Activated naive CD4-positive, alpha-beta T cell treated with anti-CD3 and anti-CD28 coated beads, Interleukin-2, amount 50 U/mL, for 24 hours (primary cell): Measurements from ENCODE around the gene EYS.
"Not testable (repeated sequence)": the region's sequence is repeated elsewhere in the genome, so short reads cannot be mapped to it uniquely, and the experiment has no call there.

Experiments used
- H3K27ac Mint-ChIP-seq: one replicate; pipeline ENCODE4 v1.8.0; 2021; ENCODE audit warnings: mild to moderate bottlenecking, mixed read lengths
- H3K27me3 Mint-ChIP-seq: one replicate; pipeline ENCODE4 v1.8.0; 2021; ENCODE audit warnings: mixed read lengths
- H3K36me3 Mint-ChIP-seq: one replicate; pipeline ENCODE4 v1.8.0; 2021; ENCODE audit warnings: mixed read lengths
- H3K4me1 Mint-ChIP-seq: one replicate; pipeline ENCODE4 v1.8.0; 2021; ENCODE audit warnings: mixed read lengths
- H3K4me3 Mint-ChIP-seq: one replicate; pipeline ENCODE4 v1.8.0; 2021; ENCODE audit warnings: mild to moderate bottlenecking, mixed read lengths
- H3K9me3 Mint-ChIP-seq: one replicate; pipeline ENCODE4 v1.8.0; 2021; ENCODE audit warnings: mixed read lengths

Gene EYS

GRCh38 chr6:65448866-65449265, 258.2 kb downstream of the EYS start:
- Mint-ChIP-seq H3K9me3 (no peaks in the 10 kb centered on the region), H3K4me3 (no peak overlapping the region), H3K36me3 (no peaks in the 10 kb centered on the region), H3K27me3 (no peaks in the 10 kb centered on the region), H3K27ac (no peak overlapping the region), H3K4me1 (no peaks in the 10 kb centered on the region)

GRCh38 chr6:65436281-65436680, 270.7 kb downstream of the EYS start:
- no peaks in the 10 kb centered on the region for H3K27me3 Mint-ChIP-seq
- no peak overlapping the region for H3K27ac Mint-ChIP-seq
- no peaks in the 10 kb centered on the region for H3K4me1 Mint-ChIP-seq
- no peak overlapping the region for H3K4me3 Mint-ChIP-seq
- no peaks in the 10 kb centered on the region for H3K36me3 Mint-ChIP-seq
- H3K9me3 Mint-ChIP-seq, result peaks cover 5% of the 10 kb centered on the region

GRCh38 chr6:65416621-65417020, 290.4 kb downstream of the EYS start:
- Mint-ChIP-seq H3K27ac (no peak overlapping the region), H3K4me3 (no peak overlapping the region), H3K4me1 (no peaks in the 10 kb centered on the region), H3K36me3 (no peaks in the 10 kb centered on the region), H3K9me3 (peaks cover 26% of the 10 kb centered on the region), H3K27me3 (no peaks in the 10 kb centered on the region)

- H3K4me3 Mint-ChIP-seq, result no peak overlapping the region
- peaks cover 22% of the 10 kb centered on the region for H3K9me3 Mint-ChIP-seq
- H3K4me1 Mint-ChIP-seq, result no peaks in the 10 kb centered on the region
- no peak overlapping the region for H3K27ac Mint-ChIP-seq
- no peaks in the 10 kb centered on the region for H3K27me3 Mint-ChIP-seq
- H3K36me3 Mint-ChIP-seq, result no peaks in the 10 kb centered on the region
Measured at GRCh38 chr6:65410309-65410708, 296.7 kb downstream of the EYS start.

- Mint-ChIP-seq H3K4me1 (no peaks in the 10 kb centered on the region), H3K36me3 (no peaks in the 10 kb centered on the region), H3K9me3 (peaks cover 14% of the 10 kb centered on the region), H3K4me3 (no peak overlapping the region), H3K27ac (no peak overlapping the region), H3K27me3 (no peaks in the 10 kb centered on the region)
Measured at GRCh38 chr6:65402564-65402963, 304.5 kb downstream of the EYS start.

GRCh38 chr6:65399355-65400084, 307.5 kb downstream of the EYS start:
- Mint-ChIP-seq H3K27me3 (no peaks in the 10 kb centered on the region), H3K9me3 (peaks cover 18% of the 10 kb centered on the region), H3K36me3 (no peaks in the 10 kb centered on the region), H3K4me3 (no peak overlapping the region), H3K27ac (no peak overlapping the region), H3K4me1 (no peaks in the 10 kb centered on the region)

- H3K36me3 Mint-ChIP-seq, result no peaks in the 10 kb centered on the region
- no peaks in the 10 kb centered on the region for H3K27me3 Mint-ChIP-seq
- H3K9me3 Mint-ChIP-seq, result peaks cover 18% of the 10 kb centered on the region
- no peaks in the 10 kb centered on the region for H3K4me1 Mint-ChIP-seq
- no peak overlapping the region for H3K27ac Mint-ChIP-seq
- H3K4me3 Mint-ChIP-seq, result no peak overlapping the region
Measured at GRCh38 chr6:65398851-65399250, 308.2 kb downstream of the EYS start.

GRCh38 chr6:65350530-65350929, 356.5 kb downstream of the EYS start:
- Mint-ChIP-seq H3K4me1 (no peaks in the 10 kb centered on the region), H3K9me3 (peaks cover 5% of the 10 kb centered on the region), H3K27ac (no peak overlapping the region), H3K4me3 (no peak overlapping the region), H3K36me3 (no peaks in the 10 kb centered on the region), H3K27me3 (no peaks in the 10 kb centered on the region)

- not testable (repeated sequence) for H3K27ac Mint-ChIP-seq, H3K9me3 Mint-ChIP-seq, H3K36me3 Mint-ChIP-seq, H3K27me3 Mint-ChIP-seq, H3K4me1 Mint-ChIP-seq, H3K4me3 Mint-ChIP-seq
Measured at GRCh38 chr6:65302655-65303054, 404.4 kb downstream of the EYS start.

GRCh38 chr6:65299236-65299635, 407.8 kb downstream of the EYS start:
- H3K4me3 Mint-ChIP-seq, result no peak overlapping the region
- no peaks in the 10 kb centered on the region for H3K36me3 Mint-ChIP-seq
- H3K27me3 Mint-ChIP-seq, result no peaks in the 10 kb centered on the region
- H3K9me3 Mint-ChIP-seq, result peaks cover 5% of the 10 kb centered on the region
- no peak overlapping the region for H3K27ac Mint-ChIP-seq
- no peaks in the 10 kb centered on the region for H3K4me1 Mint-ChIP-seq

GRCh38 chr6:65295812-65296211, 411.2 kb downstream of the EYS start:
- H3K4me1 Mint-ChIP-seq, result no peaks in the 10 kb centered on the region
- H3K36me3 Mint-ChIP-seq, result no peaks in the 10 kb centered on the region
- H3K27ac Mint-ChIP-seq, result no peak overlapping the region
- no peak overlapping the region for H3K4me3 Mint-ChIP-seq
- peaks cover 10% of the 10 kb centered on the region for H3K9me3 Mint-ChIP-seq
- H3K27me3 Mint-ChIP-seq, result no peaks in the 10 kb centered on the region

GRCh38 chr6:65289491-65289890, 417.5 kb downstream of the EYS start:
- Mint-ChIP-seq H3K36me3 (no peaks in the 10 kb centered on the region), H3K4me3 (no peak overlapping the region), H3K27me3 (no peaks in the 10 kb centered on the region), H3K27ac (no peak overlapping the region), H3K9me3 (peaks cover 5% of the 10 kb centered on the region), H3K4me1 (no peaks in the 10 kb centered on the region)

- Mint-ChIP-seq H3K9me3 (no peaks in the 10 kb centered on the region), H3K4me1 (no peaks in the 10 kb centered on the region), H3K36me3 (no peaks in the 10 kb centered on the region), H3K27me3 (no peaks in the 10 kb centered on the region), H3K4me3 (no peak overlapping the region), H3K27ac (no peak overlapping the region)
Measured at GRCh38 chr6:65285275-65285674, 421.8 kb downstream of the EYS start.

GRCh38 chr6:65280060-65280459, 427.0 kb downstream of the EYS start:
- Mint-ChIP-seq H3K4me1 (no peaks in the 10 kb centered on the region), H3K27ac (no peak overlapping the region), H3K9me3 (no peaks in the 10 kb centered on the region), H3K36me3 (no peaks in the 10 kb centered on the region), H3K27me3 (no peaks in the 10 kb centered on the region), H3K4me3 (no peak overlapping the region)

- no peaks in the 10 kb centered on the region for H3K36me3 Mint-ChIP-seq
- no peak overlapping the region for H3K27ac Mint-ChIP-seq
- no peak overlapping the region for H3K4me3 Mint-ChIP-seq
- H3K9me3 Mint-ChIP-seq, result no peaks in the 10 kb centered on the region
- H3K27me3 Mint-ChIP-seq, result no peaks in the 10 kb centered on the region
- no peaks in the 10 kb centered on the region for H3K4me1 Mint-ChIP-seq
Measured at GRCh38 chr6:65262241-65262640, 444.8 kb downstream of the EYS start.

GRCh38 chr6:65259982-65260381, 447.0 kb downstream of the EYS start:
- Mint-ChIP-seq H3K9me3 (no peaks in the 10 kb centered on the region), H3K27me3 (no peaks in the 10 kb centered on the region), H3K36me3 (no peaks in the 10 kb centered on the region), H3K4me1 (no peaks in the 10 kb centered on the region), H3K4me3 (no peak overlapping the region), H3K27ac (no peak overlapping the region)

- no peak overlapping the region for H3K4me3 Mint-ChIP-seq
- no peaks in the 10 kb centered on the region for H3K4me1 Mint-ChIP-seq
- no peak overlapping the region for H3K27ac Mint-ChIP-seq
- no peaks in the 10 kb centered on the region for H3K9me3 Mint-ChIP-seq
- no peaks in the 10 kb centered on the region for H3K27me3 Mint-ChIP-seq
- no peaks in the 10 kb centered on the region for H3K36me3 Mint-ChIP-seq
Measured at GRCh38 chr6:65259059-65259458, 448.0 kb downstream of the EYS start.
